Measurements from ENCODE around the gene CDKAL1. TPM values are rescaled to one million over a fixed set of nuclear protein-coding genes. Genes with fewer than 3 reads are reported as not detected.

The CDKAL1 gene
- total RNA-seq, 1 experiment from 2014 or later = 24.4 TPM

DNA sequence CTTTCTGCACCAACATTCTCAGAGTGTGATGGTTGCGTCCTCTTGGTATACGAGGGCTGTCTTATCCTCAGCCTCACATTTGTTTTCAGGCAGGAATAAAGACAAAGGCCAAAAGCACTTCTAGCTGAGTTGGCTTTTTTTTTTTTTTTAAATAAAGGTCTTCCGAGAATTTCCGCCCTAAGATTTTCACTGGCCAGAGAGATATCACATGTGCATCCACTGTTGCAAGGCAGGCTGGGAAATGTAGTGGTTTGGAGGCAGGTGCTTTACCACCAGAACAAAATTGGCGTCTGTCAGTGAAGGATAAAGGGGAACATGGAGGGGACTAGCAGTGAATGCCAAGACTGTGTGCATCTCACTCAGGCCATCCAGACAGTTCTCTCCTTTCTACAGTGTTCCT is 724.4 kb downstream of the CDKAL1 start:
- Histone ChIP-seq H3K4me3 (ENCODE audit: insufficient read depth, low read depth, low read length) (no peak overlapping the region), H3K36me3 (replicated peaks; ENCODE audit: control insufficient read depth, insufficient read depth, low read length) (no peaks in the 10 kb centered on the region), H3K27me3 (ENCODE audit: control insufficient read depth, insufficient read depth, low read length) (no peaks in the 10 kb centered on the region)
- DNase-seq = no peak

DNA sequence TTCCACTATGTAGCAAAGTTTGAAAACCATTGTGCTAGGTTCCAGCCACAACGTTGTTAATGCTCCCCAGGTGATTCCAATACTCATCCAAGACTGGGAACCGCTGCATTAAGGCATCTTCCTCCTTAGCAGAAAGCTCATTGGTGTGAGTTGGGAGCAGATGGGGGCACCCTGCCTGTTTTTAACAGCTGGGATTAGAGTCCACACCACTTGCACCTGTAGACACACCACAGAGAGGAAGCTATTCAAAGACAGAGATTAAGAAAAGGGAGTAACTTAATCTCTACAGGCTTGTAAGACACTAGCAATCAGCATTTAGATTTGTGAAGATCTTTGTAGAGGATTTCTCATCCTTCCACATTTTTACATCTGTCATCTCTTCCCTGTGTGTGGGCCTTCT is 725.4 kb downstream of the CDKAL1 start:
- no peak overlapping the region for H3K4me3 ChIP-seq (ENCODE audit: insufficient read depth, low read depth, low read length)
- no peaks in the 10 kb centered on the region for H3K27me3 ChIP-seq (ENCODE audit: control insufficient read depth, insufficient read depth, low read length)
- no peak for DNase-seq
- no peaks in the 10 kb centered on the region for H3K36me3 ChIP-seq (replicated peaks; ENCODE audit: control insufficient read depth, insufficient read depth, low read length)

DNA sequence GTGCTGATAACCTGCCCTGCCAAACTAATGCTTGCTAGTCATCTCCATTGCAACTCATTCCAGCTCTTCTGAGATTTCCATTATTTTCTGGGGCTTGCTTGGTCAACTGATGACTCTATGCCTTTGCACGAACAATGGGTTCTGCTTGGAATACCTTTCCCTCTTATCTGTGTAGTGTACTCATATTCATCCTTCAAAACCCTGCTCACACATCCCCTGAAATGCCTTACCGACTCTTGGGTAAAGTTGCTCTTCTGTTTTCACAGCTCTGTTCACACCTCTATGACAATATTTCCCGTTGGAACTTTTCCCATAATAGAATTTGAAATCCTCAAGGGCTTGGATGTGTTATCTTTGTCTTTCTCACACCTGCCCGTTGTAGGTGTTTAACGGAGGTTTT is 728.2 kb downstream of the CDKAL1 start:
- Histone ChIP-seq H3K4me3 (ENCODE audit: insufficient read depth, low read depth, low read length) (no peak overlapping the region), H3K27me3 (ENCODE audit: control insufficient read depth, insufficient read depth, low read length) (no peaks in the 10 kb centered on the region), H3K36me3 (replicated peaks; ENCODE audit: control insufficient read depth, insufficient read depth, low read length) (no peaks in the 10 kb centered on the region)
- DNase-seq = no peak

DNA sequence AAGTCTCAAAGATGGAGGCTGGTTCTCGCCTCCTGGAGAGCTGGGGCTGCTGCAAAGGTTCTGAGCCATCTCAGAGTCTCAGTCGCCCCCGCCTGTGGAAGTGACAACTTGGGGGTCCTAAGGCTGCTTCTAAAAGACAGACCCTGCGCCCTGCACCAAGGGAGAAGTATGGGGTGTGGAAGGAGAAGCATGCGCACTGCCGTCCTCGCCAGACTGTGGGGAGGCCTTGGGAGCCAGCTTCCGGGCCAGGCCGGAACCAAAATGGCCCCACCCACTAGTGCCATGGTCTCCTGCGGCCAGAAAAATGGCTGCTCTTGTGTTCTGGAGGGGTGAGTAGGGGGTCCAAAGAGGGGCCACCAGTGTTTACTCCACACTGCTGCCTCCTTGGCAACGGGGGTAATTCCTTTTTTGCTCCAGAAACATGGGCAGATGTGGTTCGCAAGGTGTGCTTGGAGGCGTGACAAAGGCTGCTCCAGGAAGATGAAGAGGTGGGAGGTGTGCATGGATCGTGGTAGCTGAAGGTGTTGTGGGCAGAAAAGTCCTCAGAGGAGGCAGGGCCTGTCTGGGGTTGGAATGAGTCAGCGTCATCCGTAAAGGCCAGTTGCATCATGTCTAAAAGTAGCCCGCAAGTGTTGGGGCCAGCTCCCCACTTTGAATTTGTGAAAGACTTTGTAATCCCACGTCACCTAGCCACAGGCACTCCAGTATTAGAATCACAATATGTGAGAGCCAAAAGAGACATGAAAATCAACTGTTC is 729.5 kb downstream of the CDKAL1 start:
- H3K4me3 ChIP-seq (ENCODE audit: insufficient read depth, low read depth, low read length) = no peak overlapping the region
- no peak for DNase-seq
- no peaks in the 10 kb centered on the region for H3K36me3 ChIP-seq (replicated peaks; ENCODE audit: control insufficient read depth, insufficient read depth, low read length)
- H3K27me3 ChIP-seq (ENCODE audit: control insufficient read depth, insufficient read depth, low read length) = no peaks in the 10 kb centered on the region

DNA sequence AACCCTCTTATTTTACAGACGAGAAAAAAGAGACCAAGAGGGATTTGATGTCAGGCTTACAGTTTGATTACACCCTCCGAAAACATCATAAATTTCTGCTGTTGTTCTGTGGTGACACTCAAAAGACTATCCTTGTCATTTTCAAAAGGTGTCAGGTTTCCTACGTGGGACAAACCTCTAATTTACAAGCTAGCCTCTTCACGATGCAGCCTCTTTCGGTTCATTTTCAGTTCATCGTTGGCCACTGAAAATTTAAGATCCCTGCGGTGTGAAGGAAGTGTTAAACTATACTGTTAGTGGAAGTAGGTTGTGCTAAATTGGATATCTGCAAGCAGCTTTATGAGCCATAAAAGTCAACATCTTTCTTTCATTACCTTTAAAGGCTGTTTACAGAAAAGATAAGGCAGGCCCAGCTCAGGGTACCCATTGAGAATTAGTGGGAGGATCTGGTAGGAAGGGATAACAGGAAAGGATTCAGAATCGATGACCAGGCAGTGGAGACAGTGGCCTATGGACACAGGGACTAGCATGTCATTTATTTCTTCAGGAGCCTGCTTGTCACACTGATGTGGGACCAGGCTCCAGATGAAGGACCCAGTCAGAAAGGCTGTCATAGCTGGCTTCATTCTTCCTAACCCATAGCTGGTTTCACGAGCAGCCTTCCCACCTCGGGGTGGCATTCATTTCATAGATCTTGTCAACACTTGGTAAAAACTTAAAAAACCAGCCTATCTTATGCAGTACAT is 730.2 kb downstream of the CDKAL1 start:
- no peak for DNase-seq
- Histone ChIP-seq H3K4me3 (ENCODE audit: insufficient read depth, low read depth, low read length) (no peak overlapping the region), H3K36me3 (replicated peaks; ENCODE audit: control insufficient read depth, insufficient read depth, low read length) (no peaks in the 10 kb centered on the region), H3K27me3 (ENCODE audit: control insufficient read depth, insufficient read depth, low read length) (no peaks in the 10 kb centered on the region)

DNA sequence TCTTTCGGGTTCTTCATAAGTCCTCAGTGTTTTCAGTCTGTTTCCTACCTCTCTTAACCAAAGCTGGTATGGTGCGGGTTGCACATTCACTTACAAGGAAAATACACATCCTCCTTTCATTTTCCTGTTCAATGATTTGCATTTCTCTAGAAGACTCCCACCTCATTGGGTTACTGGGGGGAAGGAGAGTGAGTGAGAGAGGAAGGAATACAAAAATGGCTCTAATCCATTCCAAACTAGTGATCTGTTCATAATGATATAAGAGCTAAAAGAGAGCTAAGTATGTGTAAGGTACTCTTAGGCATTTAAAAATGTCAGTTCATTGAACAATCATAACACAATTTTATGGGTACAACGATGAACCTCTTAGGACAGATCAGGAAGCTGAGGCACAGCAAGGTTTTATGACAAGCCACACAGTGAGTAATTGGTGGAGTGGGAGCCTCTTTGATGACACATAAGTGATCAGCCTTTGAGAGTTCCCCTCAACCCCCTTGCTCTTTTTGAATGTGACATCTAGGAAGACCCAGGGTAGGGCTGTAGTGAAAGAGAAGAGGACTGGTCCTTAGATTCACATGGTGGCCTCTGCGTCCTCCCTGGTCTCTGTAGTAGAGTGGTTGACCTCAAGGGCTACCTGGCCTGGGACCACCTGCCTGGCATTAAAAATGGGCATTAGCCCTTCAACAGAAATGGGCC is 730.9 kb downstream of the CDKAL1 start:
- DNase-seq = no peak
- Histone ChIP-seq H3K36me3 (replicated peaks; ENCODE audit: control insufficient read depth, insufficient read depth, low read length) (no peaks in the 10 kb centered on the region), H3K4me3 (ENCODE audit: insufficient read depth, low read depth, low read length) (no peak overlapping the region), H3K27me3 (ENCODE audit: control insufficient read depth, insufficient read depth, low read length) (no peaks in the 10 kb centered on the region)

DNA sequence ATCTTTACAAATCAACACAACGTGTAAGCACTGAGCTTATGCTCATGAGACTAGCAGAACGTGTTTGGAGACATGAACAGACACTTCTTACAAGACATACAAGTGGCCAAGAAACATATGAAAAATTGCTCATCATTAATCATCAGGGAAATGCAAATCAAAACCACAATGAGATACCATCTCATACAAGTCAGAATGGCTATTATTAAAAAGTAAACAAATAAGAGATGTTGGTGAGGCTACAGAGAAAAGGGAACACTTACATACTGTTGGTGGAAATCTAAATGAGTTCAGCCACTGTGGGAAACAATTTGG is 731.4 kb downstream of the CDKAL1 start:
- DNase-seq = no peak
- Histone ChIP-seq H3K27me3 (ENCODE audit: control insufficient read depth, insufficient read depth, low read length) (no peaks in the 10 kb centered on the region), H3K4me3 (ENCODE audit: insufficient read depth, low read depth, low read length) (no peak overlapping the region), H3K36me3 (replicated peaks; ENCODE audit: control insufficient read depth, insufficient read depth, low read length) (no peaks in the 10 kb centered on the region)

DNA sequence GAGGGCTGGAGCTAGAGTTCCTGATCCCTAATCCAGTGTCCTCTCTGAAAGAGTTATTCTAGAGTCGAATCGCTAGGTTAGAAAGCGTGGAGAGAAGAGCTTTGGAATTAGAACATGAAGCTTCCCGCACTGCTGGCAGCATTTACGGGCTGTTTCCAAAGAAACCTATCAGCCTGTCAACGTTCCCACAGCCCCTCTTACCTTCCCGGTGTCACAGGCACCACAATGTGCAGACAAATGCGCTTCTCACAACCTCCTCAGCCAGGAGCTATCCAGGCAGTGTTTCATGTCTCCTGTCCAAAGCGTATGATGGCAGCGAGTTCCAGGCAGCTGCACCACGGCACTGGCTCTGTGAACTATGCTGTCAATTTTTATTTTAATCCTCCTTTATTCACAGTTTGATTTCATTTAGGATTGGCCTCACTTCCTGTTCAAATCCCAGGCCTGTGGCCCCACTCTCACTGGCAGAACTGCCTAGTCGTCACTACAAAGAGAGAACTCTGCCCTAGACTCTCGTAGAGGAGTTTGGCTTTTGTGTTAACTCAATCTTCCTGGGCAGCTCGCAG is 736.5 kb downstream of the CDKAL1 start:
- Histone ChIP-seq H3K36me3 (replicated peaks; ENCODE audit: control insufficient read depth, insufficient read depth, low read length) (no peaks in the 10 kb centered on the region), H3K27me3 (ENCODE audit: control insufficient read depth, insufficient read depth, low read length) (no peaks in the 10 kb centered on the region), H3K4me3 (ENCODE audit: insufficient read depth, low read depth, low read length) (no peak overlapping the region)
- DNase-seq = no peak

DNA sequence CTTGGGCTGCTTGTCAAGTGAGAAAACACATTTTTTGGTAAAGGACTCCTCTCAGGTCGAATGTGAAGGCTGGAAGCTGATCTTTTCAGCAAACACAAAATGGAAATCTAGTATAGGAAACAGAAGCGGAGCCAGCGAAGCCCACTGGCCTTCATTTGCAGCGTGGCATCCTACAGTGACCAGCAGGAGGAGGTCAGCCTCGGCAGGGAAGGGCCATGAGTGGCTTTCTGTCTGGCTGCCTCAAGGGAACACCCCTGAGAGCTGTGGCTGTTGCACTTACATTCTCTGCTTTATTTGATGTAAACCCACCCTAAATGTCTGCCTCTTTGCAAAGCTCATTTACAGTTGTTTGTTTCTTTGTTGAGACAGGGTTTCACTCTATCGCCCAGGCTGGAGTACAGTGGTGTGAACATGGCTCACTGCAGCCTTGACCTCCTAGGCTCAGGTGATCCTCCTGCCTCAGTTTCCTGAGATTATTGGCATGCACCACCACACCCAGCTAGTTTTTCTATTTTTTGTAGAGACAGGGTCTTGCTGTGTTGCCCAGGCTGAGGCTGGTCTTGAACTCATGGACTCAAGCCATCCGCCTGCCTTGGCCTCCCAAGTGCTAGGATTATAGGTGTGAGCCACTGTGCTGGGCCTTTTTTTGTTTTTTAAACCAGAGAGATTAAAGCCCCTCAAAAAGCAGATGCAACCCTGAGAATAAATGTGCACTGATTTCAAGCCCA is 737.3 kb downstream of the CDKAL1 start:
- Histone ChIP-seq H3K27me3 (ENCODE audit: control insufficient read depth, insufficient read depth, low read length) (no peaks in the 10 kb centered on the region), H3K4me3 (ENCODE audit: insufficient read depth, low read depth, low read length) (no peak overlapping the region), H3K36me3 (replicated peaks; ENCODE audit: control insufficient read depth, insufficient read depth, low read length) (no peaks in the 10 kb centered on the region)
- no peak for DNase-seq

DNA sequence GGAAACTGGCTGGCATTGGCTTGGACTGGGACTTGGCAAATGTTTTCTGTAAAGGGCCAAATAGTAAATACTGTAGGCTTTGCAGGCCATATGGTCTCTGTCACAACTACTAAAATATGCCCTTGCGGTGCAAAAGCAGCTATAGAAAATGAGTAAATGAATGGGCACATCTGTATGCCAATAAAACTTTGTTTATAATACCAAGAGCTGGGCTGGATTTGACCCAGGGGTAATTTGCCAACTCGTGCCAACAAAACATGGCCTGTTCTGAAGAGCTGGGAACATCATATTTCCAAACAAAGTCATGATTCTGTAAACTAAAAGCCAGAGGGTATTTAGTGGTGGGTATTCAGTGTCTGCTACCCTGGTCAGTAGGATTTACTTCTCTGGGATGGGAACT is 739.2 kb downstream of the CDKAL1 start:
- Histone ChIP-seq H3K36me3 (replicated peaks; ENCODE audit: control insufficient read depth, insufficient read depth, low read length) (no peaks in the 10 kb centered on the region), H3K4me3 (ENCODE audit: insufficient read depth, low read depth, low read length) (no peak overlapping the region), H3K27me3 (ENCODE audit: control insufficient read depth, insufficient read depth, low read length) (no peaks in the 10 kb centered on the region)
- no peak for DNase-seq

DNA sequence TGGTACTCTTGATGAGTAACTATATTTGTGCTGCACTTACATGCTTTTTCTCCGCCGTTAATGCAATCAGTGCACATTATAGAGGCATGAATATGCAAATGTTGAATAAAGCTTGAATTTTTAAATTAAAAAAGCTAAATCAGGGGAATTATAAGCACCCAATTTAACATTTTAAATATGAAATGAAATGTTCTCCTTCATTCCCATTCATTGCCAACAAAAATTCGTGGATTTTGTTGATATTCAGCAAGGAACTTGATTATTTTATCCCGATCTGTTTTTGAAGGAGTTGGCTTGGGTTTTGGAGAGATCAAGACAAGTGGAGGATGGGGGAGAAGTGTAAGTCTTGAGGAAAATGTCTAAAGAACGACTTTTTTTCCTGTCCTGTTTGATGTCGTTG is 740.6 kb downstream of the CDKAL1 start:
- Histone ChIP-seq H3K27me3 (ENCODE audit: control insufficient read depth, insufficient read depth, low read length) (no peaks in the 10 kb centered on the region), H3K36me3 (replicated peaks; ENCODE audit: control insufficient read depth, insufficient read depth, low read length) (no peaks in the 10 kb centered on the region), H3K4me3 (ENCODE audit: insufficient read depth, low read depth, low read length) (no peak overlapping the region)
- no peak for DNase-seq

DNA sequence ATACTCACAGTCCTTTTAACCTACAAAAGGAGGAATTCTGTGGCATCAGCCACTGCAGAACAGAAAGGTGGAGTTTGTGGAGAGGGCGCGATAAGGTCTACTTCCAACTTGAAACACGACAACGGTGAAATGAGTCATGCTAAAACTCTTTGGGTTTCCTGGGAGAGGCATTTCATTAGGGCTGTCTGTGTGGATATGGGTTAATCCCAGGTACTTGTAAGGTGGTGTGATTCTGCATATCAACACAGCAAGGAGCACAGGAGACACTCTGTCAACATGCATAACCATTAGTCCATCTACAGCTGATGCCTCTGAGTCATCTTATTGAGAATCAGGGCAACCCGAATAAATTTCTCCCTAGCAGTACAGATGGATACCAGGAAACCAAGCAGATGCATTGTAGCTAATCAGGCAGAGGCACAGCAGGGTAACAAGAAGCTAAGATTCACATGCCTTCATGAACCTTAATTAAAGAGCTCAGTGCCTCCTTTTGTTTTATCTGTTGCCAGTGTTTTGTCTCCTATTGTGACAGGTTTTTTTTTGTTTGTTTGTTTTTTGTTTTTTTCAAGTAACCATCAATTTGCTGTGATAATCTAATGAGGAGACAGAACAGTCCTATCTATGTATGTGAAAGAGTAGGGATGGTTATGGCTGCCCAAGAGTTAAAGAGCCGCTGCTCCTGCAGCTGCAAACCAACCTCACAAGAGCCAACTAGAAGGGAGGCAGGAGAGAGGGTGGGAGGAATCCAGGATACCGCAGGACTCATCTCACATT is 743.5 kb downstream of the CDKAL1 start:
- H3K36me3 ChIP-seq (replicated peaks; ENCODE audit: control insufficient read depth, insufficient read depth, low read length) = no peaks in the 10 kb centered on the region
- DNase-seq = no peak
- H3K27me3 ChIP-seq (ENCODE audit: control insufficient read depth, insufficient read depth, low read length) = no peaks in the 10 kb centered on the region
- H3K4me3 ChIP-seq (ENCODE audit: insufficient read depth, low read depth, low read length) = no peak overlapping the region

DNA sequence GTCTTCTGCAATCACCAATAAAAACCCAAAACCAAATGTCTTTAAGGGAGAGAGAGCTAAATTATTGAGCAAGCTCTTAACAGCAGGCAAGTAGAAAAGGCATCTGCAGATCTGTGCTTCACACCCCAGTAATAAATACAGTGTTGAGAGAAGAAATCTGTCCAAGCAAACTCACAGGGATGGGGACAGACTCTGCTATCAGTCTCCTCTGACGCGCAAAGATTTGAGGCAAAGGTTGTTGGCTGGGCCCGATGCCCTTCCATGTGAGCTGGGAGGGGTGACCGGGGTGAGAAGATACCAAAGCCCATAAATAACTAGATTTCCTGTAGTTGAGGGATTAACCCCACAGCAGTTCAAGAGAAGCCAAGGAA is 744.1 kb downstream of the CDKAL1 start:
- H3K4me3 ChIP-seq (ENCODE audit: insufficient read depth, low read depth, low read length) = no peak overlapping the region
- DNase-seq = no peak
- H3K36me3 ChIP-seq (replicated peaks; ENCODE audit: control insufficient read depth, insufficient read depth, low read length) = no peaks in the 10 kb centered on the region
- H3K27me3 ChIP-seq (ENCODE audit: control insufficient read depth, insufficient read depth, low read length) = no peaks in the 10 kb centered on the region

DNA sequence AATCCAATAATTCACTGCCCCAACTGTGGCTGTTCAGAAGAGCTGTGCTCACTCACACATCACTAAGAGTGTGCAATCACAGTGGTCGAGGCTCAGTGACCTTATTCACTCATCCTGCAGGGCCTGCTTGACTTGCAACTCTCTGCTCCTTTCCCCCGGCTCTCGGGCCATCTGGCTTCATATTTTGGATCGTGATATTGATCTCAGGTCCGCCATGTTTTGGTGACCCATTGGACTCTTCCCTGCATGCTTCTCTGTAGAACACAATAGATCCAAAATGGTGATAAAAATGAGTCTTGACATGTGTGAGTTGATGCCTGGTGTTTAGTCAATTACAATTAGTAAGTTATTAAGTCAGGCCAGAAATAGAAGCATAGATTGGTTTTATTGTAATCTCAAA is 745.4 kb downstream of the CDKAL1 start:
- Histone ChIP-seq H3K27me3 (ENCODE audit: control insufficient read depth, insufficient read depth, low read length) (no peaks in the 10 kb centered on the region), H3K4me3 (ENCODE audit: insufficient read depth, low read depth, low read length) (no peak overlapping the region), H3K36me3 (replicated peaks; ENCODE audit: control insufficient read depth, insufficient read depth, low read length) (no peaks in the 10 kb centered on the region)
- no peak for DNase-seq

Data from H7 (cell line).